ENCODE measurements around the gene MIDN.

Gene MIDN

GRCh38 chr19:1282588-1283206, 34.3 kb downstream of the MIDN start:
- no peak for DNase-seq (ENCODE audit: low read depth)

GRCh38 chr19:1283207-1283916, 35.0 kb downstream of the MIDN start:
- no peak for DNase-seq (ENCODE audit: low read depth)

DNA sequence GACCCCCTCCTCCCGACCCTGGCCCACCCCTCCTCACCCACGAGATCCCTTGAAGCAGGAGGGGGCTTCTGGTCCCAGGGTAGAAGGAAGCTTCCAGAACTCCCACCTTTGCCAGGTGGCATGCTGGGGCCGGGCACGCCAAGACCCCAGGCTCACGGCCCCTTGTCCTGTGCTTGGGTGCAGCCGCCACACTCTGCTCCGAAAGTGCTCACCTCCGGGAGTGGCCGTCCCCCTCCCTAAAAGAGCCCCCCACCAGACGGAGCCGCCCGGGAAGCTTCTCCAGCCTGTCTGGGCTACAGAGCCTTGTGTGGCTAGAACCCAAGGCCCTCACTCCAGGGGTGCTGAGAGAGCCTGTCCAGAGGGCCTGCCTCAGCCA, 35.5 kb downstream of the MIDN start:
- no peak for DNase-seq (ENCODE audit: low read depth)

DNA sequence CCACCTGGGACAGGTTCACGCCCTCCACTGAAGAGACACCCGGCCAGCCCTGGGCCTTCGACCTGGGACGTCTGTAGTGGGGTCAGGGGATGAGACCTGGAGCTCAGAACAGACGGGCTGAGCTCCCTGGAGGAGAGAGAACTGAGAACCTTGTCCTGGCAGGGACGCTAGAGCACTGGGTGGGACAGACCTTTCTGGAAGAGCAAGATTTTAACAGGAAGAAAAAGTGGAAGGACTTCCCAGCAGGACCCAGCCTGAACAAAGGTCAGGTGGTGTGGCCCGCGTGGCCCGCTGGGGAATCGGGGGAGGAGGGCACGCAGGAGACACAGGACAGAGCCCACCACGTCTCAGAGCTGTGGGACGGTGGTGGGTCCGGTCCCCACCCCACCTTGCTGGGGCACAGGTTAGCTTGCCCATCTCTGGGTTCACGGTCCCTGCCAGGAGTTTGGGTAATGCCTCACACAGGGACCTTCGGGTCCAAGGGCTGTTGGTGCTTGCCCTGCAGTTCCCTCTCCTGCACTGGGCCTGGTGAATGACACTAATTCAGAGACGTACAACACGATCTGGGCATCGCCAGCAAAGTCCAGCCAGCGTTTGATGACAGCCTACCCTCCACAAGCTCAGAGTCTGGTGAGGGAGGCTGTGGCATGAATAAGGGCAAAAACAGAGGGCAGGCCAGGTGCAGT, 36.1 kb downstream of the MIDN start:
- no peak for DNase-seq (ENCODE audit: low read depth)

- DNase-seq (ENCODE audit: low read depth): no peak
These were observed 36.8 kb downstream of the MIDN start for GRCh38 chr19:1284979-1285736.

GRCh38 chr19:1285737-1286360, 37.5 kb downstream of the MIDN start, which contains the start of gene EFNA2:
TSS of gene EFNA2 (plus strand) at chr19:1285873. CDS start at chr19:1286169, 296 bp downstream.
- no peak for DNase-seq (ENCODE audit: low read depth)

DNA sequence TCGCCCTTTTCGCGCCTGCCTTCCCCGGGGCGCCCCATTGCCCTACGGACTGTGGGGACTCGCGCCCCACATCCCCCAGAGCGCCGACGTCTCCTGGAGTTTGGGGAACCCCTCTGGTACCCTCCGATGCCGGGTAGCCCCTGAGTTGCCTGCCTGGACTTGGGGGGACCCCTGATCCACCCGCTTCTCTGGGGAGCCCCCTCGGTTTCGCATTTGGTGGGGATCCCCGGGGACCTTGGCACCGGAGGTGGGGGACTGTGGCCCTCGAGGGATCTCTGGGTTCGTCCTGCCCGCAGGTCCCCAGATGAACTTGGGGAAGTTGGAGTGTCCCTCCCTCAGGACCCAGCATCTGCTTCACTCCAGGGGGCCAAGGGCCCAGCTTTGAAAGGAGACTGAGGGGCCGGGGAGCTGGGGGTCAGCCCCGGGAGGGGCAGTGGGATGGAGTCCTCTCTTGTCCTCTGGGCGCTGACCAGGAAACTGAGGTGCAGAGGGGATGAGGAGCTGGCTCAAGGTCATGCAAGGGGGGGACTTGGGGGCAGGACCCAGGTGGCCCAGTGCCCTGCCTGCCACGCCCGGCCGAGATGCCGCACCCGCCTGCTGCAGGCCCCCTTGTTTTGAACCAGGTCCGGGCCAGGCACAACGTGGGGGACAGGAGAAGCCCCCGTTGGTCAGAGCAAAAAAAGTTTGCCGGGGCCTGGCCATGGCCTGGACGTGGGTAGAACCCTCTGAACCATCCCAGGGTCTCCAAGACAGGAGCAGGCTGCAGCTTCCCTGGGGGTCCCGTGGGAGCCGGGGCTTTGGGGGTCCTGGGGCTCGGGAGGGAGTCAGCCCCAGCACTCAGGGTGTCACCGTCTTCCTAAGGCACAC, 38.3 kb downstream of the MIDN start:
- DNase-seq (ENCODE audit: low read depth): no peak

DNA sequence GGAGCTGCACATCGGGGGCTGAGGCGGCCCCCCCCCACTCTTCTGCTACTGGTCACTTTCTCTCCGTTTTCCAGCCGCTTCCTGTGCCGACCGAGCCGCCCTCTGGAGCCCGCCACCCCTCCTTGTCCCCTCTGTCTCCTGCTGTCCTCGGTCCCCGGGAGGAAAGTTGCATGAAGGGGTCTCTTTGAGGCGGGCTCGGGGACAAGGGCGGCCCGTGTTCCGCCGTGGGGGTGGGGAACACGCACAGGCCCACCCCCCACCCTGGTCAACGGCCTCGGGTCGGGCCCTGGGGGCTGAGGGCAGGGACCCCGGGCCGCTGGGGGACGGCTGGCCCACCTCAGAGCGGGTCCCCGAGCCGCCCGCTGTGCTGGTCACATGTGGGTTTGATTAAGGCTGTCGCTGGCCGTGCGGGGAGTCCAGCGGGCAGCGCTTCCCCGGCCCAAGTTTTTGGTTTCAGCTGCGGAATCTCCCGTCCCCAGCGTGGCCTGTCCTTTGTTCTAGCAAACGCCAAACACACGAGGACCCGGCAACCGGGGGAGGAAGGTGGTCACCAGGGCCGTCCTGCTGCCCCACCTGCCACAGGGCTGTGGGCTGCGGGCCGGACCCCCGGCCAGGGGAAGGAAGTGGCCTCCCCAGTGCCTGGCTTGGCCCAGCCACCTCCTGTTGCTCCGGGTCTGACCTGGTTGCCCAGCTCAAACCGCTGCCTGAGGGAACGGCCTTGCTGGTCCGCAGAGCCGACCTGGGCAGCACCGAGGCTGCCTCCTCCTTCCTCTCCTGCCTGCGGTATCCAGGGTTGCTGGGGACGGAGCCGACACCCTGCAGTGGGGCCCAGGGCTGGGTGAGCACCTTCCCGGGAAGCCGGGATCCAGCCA, 39.2 kb downstream of the MIDN start:
- no peak for DNase-seq (ENCODE audit: low read depth)

DNA sequence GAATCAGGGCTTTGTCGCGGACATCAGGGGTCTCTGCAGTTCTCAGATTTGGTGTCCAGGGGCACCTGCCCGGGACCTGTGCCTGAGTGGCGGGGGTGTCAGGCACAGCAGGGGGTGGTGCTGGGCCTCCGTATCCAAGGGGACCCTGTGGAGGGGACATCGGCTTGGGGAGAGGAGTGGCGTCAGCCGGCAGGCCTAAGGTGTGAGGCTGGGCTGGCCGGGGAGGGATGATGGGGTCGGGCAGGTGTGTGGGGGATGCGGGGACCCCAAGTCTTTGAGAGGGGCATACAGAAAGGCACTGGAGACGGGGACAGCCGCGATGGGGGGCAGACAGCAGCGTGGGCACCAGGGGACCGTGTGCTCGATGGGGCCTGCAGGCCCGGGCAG, 39.8 kb downstream of the MIDN start:
- DNase-seq (ENCODE audit: low read depth): no peak

DNA sequence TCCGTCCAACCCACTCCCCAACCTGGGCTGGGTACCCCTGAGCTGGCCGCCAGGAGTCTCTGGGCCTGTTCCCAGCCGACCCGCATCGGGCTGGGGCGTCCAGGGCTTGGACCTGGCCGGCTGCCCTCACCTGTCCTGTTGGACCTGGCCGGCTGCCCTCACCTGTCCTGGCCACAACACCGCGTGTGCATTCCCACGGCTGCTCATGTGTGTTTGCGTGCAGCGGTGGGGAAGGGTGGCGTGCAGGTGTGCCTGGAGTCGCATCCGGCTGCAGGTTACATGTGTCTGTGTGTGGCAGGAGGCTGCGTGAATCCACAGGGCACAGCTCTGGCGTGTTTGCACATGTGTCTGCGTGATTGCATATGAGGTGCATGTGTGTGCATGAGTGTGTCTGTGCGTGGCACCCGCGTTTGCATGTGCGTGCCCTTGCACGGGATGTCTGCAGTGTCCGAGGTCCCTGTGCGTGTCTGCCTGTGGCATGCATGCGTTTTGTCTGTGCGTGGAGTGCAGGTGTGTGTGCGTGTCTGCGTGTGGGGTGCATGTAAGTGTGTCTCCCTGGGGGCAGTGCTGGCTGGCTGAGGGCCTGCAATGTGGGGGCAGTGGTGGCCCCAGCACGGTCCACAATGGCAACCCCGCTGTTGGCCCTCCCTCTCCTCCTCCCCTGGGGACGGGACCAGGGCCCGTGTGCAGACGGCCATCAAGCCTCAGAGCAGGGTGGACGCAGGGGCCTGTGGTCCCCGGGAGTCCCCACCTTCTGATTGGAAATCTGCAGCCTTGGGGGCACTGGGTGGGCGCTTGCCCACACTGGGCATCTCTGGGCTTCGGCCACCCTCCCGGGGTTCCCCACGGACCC, 40.7 kb downstream of the MIDN start:
- DNase-seq (ENCODE audit: low read depth): no peak

GRCh38 chr19:1289686-1290025, 41.3 kb downstream of the MIDN start:
- no peak for DNase-seq (ENCODE audit: low read depth)

- DNase-seq (ENCODE audit: low read depth): no peak
These were observed 41.9 kb downstream of the MIDN start for GRCh38 chr19:1290196-1290702.

- DNase-seq (ENCODE audit: low read depth): no peak
These were observed 42.6 kb downstream of the MIDN start for GRCh38 chr19:1290703-1291651.

DNA sequence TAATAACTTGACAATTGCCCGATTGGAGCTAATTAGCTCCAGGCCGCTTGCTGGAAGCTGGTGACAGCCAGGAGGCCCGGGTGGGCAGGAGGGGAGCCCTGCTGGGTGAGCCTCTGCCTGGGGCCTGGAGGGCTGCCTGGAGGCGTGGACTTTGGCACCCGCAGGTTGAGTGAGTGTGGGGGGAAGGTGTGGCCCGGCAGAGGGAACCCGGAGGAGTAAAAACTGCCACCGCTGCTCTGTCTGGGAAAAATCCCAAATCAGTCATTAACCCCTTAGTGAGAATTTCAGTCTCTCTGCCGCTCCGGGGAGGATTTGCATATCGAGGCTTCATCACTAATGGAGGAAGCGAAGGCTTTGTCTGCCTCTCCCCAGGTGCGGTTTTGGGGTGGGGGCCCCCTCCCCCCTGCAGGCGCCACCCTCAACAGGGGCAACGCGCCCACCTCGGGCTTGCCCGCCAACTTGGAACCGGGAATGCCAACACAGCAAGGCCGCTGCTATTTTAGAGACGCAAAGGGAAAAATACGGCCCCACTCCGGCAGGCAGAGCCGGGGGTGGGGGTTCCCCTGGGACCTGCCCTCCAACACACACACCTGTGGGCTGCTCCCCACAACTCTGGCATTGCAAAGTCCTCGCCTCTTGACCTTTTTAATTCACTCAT, 43.5 kb downstream of the MIDN start:
- no peak for DNase-seq (ENCODE audit: low read depth)

- no peak for DNase-seq (ENCODE audit: low read depth)
These were observed 44.2 kb downstream of the MIDN start for GRCh38 chr19:1292419-1293151.

- DNase-seq (ENCODE audit: low read depth): no peak
These were observed 45.6 kb downstream of the MIDN start for GRCh38 chr19:1293782-1294604.
